GM19395 (cell line): ENCODE measurements around the gene GNB1L.
"Not testable (repeated sequence)": the region's sequence is repeated elsewhere in the genome, so short reads cannot be mapped to it uniquely, and the experiment has no call there.

Experiments
- ATAC-seq: cut with Tn5 transposase; IDR thresholded peaks from one replicate; pipeline ENCODE4 v1.9.1; 2021; ENCODE audit warnings: mild to moderate bottlenecking, moderate library complexity; ENCODE audit not compliant: unreplicated experiment

The GNB1L gene

GRCh38 chr22:19799322-19800190 lies 55.1 kb downstream of the GNB1L start:
- no peak for ATAC-seq

- ATAC-seq = no peak
Observed at GRCh38 chr22:19798891-19799293, 55.8 kb downstream of the GNB1L start.

GRCh38 chr22:19798003-19798665 lies 56.5 kb downstream of the GNB1L start:
- no peak for ATAC-seq

- ATAC-seq = no peak
Observed at GRCh38 chr22:19797086-19798002, 57.3 kb downstream of the GNB1L start.

- ATAC-seq = no peak
Observed at GRCh38 chr22:19796160-19796559, 58.5 kb downstream of the GNB1L start.

- no peak for ATAC-seq
Observed at GRCh38 chr22:19795617-19796008, 59.1 kb downstream of the GNB1L start.

- no peak for ATAC-seq
Observed at GRCh38 chr22:19793661-19794310, 60.9 kb downstream of the GNB1L start.

- no peak for ATAC-seq
Observed at GRCh38 chr22:19793161-19793560, 61.5 kb downstream of the GNB1L start.

GRCh38 chr22:19792383-19792896 lies 62.2 kb downstream of the GNB1L start:
- not testable (repeated sequence) for ATAC-seq

- no peak for ATAC-seq
Observed at GRCh38 chr22:19791894-19792293, 62.8 kb downstream of the GNB1L start.

- no peak for ATAC-seq
Observed at GRCh38 chr22:19791243-19791642, 63.4 kb downstream of the GNB1L start.

- no peak for ATAC-seq
Observed at GRCh38 chr22:19789828-19790227, 64.8 kb downstream of the GNB1L start.

GRCh38 chr22:19789406-19789805 lies 65.3 kb downstream of the GNB1L start:
- no peak for ATAC-seq

- no peak for ATAC-seq
Observed at GRCh38 chr22:19788661-19789225, 65.9 kb downstream of the GNB1L start.

- ATAC-seq = no peak
Observed at GRCh38 chr22:19787849-19788141, 66.9 kb downstream of the GNB1L start.

GRCh38 chr22:19786959-19787848 lies 67.5 kb downstream of the GNB1L start:
- ATAC-seq = no peak

- ATAC-seq = no peak
Observed at GRCh38 chr22:19786264-19786585, 68.4 kb downstream of the GNB1L start.

GRCh38 chr22:19785461-19786263 lies 69.0 kb downstream of the GNB1L start:
- no peak for ATAC-seq
